Loucy (cell line): ENCODE measurements around the gene SORBS1.
A peak's percentile ranks its signal among the peaks of the same experiment; 100 is the strongest.

Experiments
- H2AFZ ChIP-seq: fragments of 200-600 bp; sonication (generic); 2 replicates; pipeline ENCODE4 v1.6.0; 2016; ENCODE audit warnings: antibody characterized with exemption, mild to moderate bottlenecking, low read length, moderate library complexity
- H3F3A ChIP-seq: fragments of 200-600 bp; 2 replicates; pipeline ENCODE4 v1.6.0; 2016; ENCODE audit warnings: antibody characterized with exemption, low read depth, mild to moderate bottlenecking
- H3K27me3 ChIP-seq: fragments of 200-600 bp; sonication (generic); 2 replicates; pipeline ENCODE4 v1.6.1; 2014; ENCODE audit warnings: low read length, mild to moderate bottlenecking; ENCODE audit not compliant: insufficient read depth, poor library complexity, severe bottlenecking
- H3K36me3 ChIP-seq: fragments of 200-600 bp; sonication (generic); 2 replicates; pipeline ENCODE4 v1.6.1; 2016; ENCODE audit warnings: low read length; ENCODE audit not compliant: insufficient read depth
- H3K4me1 ChIP-seq: fragments of 200-600 bp; sonication (generic); 2 replicates; pipeline ENCODE4 v1.5.1; 2014; ENCODE audit warnings: low read length, mild to moderate bottlenecking; ENCODE audit not compliant: insufficient read depth, poor library complexity, severe bottlenecking
- H3K4me2 ChIP-seq: fragments of 200-600 bp; sonication (generic); 2 replicates; pipeline ENCODE4 v1.6.0; 2014; ENCODE audit warnings: antibody characterized with exemption, low read length, low read depth, mild to moderate bottlenecking; ENCODE audit not compliant: poor library complexity, severe bottlenecking
- H3K4me3 ChIP-seq: fragments of 200-600 bp; sonication (generic); 2 replicates; pipeline ENCODE4 v1.5.1; 2014; ENCODE audit warnings: low read length, mild to moderate bottlenecking, mixed read lengths; ENCODE audit not compliant: poor library complexity, severe bottlenecking
- H3K79me2 ChIP-seq: fragments of 200-600 bp; sonication (generic); 2 replicates; pipeline ENCODE4 v1.6.1; 2014; ENCODE audit warnings: low read length; ENCODE audit not compliant: insufficient read depth
- H3K9ac ChIP-seq: fragments of 200-600 bp; sonication (generic); 2 replicates; pipeline ENCODE4 v1.6.0; 2014; ENCODE audit warnings: mild to moderate bottlenecking, low read depth, low read length, moderate library complexity; ENCODE audit not compliant: poor library complexity, severe bottlenecking
- H3K9me2 ChIP-seq: fragments of 200-600 bp; sonication (generic); replicated peaks from 2 replicates; pipeline ENCODE4 v1.6.1; 2016; ENCODE audit warnings: low read depth, low read length, mixed read lengths
- H3K9me3 ChIP-seq: fragments of 200-600 bp; sonication (generic); 2 replicates; pipeline ENCODE4 v1.6.1; 2014; ENCODE audit warnings: mild to moderate bottlenecking, antibody characterized with exemption, low read length, low read depth; ENCODE audit not compliant: insufficient read depth
- H4K20me1 ChIP-seq: fragments of 200-600 bp; sonication (generic); 2 replicates; pipeline ENCODE4 v1.6.0; 2014; ENCODE audit warnings: antibody characterized with exemption, low read length, mild to moderate bottlenecking; ENCODE audit not compliant: insufficient read depth, poor library complexity, severe bottlenecking
- CTCF ChIP-seq: fragments of 200-600 bp; sonication (generic); conservative IDR thresholded peaks from 2 replicates; pipeline ENCODE4 v1.5.1; 2014; ENCODE audit warnings: mild to moderate bottlenecking, antibody characterized with exemption, low read length
- EZH2phosphoT487 ChIP-seq: fragments of 200-600 bp; IDR thresholded peaks from 2 replicates; pipeline ENCODE4 v1.6.1; 2018; ENCODE audit warnings: antibody characterized with exemption, mild to moderate bottlenecking, moderate library complexity, borderline replicate concordance

The SORBS1 gene

GRCh38 chr10:95430231-95430951, 130.8 kb downstream of the SORBS1 start:
- H3K79me2 ChIP-seq = no peaks in the 10 kb centered on the region
- no peak overlapping the region for H3K4me2 ChIP-seq
- no peaks in the 10 kb centered on the region for H4K20me1 ChIP-seq
- no peaks in the 10 kb centered on the region for H3K9me3 ChIP-seq
- H3F3A ChIP-seq = no peaks in the 10 kb centered on the region
- no peaks in the 10 kb centered on the region for H3K9me2 ChIP-seq
- H3K4me3 ChIP-seq = no peak overlapping the region
- no peak overlapping the region for H2AFZ ChIP-seq
- H3K4me1 ChIP-seq = peaks cover 7% of the 10 kb centered on the region
- TF ChIP-seq EZH2phosphoT487 (no peak), CTCF (peak; percentile 95)
- H3K9ac ChIP-seq = no peak overlapping the region
- no peaks in the 10 kb centered on the region for H3K27me3 ChIP-seq
- no peaks in the 10 kb centered on the region for H3K36me3 ChIP-seq

GRCh38 chr10:95429639-95430038, 131.5 kb downstream of the SORBS1 start:
- Histone ChIP-seq H3F3A (no peaks in the 10 kb centered on the region), H2AFZ (no peak overlapping the region), H3K9me2 (no peaks in the 10 kb centered on the region), H3K27me3 (no peaks in the 10 kb centered on the region), H3K9me3 (no peaks in the 10 kb centered on the region), H3K4me1 (peaks cover 11% of the 10 kb centered on the region), H3K4me3 (no peak overlapping the region), H3K79me2 (no peaks in the 10 kb centered on the region), H3K36me3 (no peaks in the 10 kb centered on the region), H3K9ac (no peak overlapping the region), H3K4me2 (no peak overlapping the region), H4K20me1 (no peaks in the 10 kb centered on the region)
- no peak for TF ChIP-seq EZH2phosphoT487
- no peak for TF ChIP-seq CTCF

- TF ChIP-seq CTCF (no peak), EZH2phosphoT487 (no peak)
- no peaks in the 10 kb centered on the region for H3K79me2 ChIP-seq
- no peaks in the 10 kb centered on the region for H3F3A ChIP-seq
- H3K4me1 ChIP-seq = peaks cover 11% of the 10 kb centered on the region
- H3K27me3 ChIP-seq = no peaks in the 10 kb centered on the region
- H3K4me3 ChIP-seq = no peak overlapping the region
- H4K20me1 ChIP-seq = no peaks in the 10 kb centered on the region
- H3K9me3 ChIP-seq = no peaks in the 10 kb centered on the region
- H3K4me2 ChIP-seq = no peak overlapping the region
- no peaks in the 10 kb centered on the region for H3K36me3 ChIP-seq
- H3K9ac ChIP-seq = no peak overlapping the region
- no peaks in the 10 kb centered on the region for H3K9me2 ChIP-seq
- H2AFZ ChIP-seq = no peak overlapping the region
These were observed 132.5 kb downstream of the SORBS1 start for GRCh38 chr10:95428701-95429100.
